ENCODE results near the gene ZNF700. TPM values are rescaled to one million over a fixed set of nuclear protein-coding genes. Genes with fewer than 3 reads are reported as not detected.

ZNF700 gene
- total and polyA plus RNA-seq, 9 of the 15 experiments (the other 6 are each of a cell fraction or from before 2014, with no cell fraction given), result 10.3 to 24.7 (median 14.1) TPM

DNA sequence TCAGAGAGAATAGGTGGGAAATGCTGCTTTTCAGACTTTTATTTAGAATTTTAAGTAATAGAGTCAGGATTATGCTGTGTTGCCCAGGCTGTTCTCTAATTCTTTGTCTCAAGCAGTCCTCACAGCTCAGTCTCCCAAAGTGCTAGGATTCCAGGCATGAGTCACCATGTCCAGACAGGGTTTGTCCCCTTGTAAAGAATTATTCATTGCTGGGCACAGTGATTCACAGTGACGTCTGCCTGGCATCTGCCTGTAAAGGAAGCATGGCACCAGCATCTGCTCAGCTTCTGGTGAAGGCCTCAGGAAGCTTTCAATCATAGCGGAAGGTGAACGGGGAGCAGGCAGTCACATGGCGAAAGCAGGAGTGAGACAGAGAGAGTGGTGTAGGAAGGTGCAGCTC is 57.6 kb downstream of the ZNF700 start:
- Histone ChIP-seq H3K27ac (ENCODE audit: extremely low read depth, low read depth, low read length) (no peak overlapping the region), H3K9me3 (replicated peaks; ENCODE audit: control insufficient read depth, insufficient read depth, low read depth, low read length) (peaks cover 11% of the 10 kb centered on the region)
- 5% methylated on average over 4 of the region's 4 CpGs for WGBS (ENCODE audit: insufficient coverage, low coverage, missing lambda C conversion rate)

More for the DNA sequence above, 57.6 kb downstream of the ZNF700 start:
- H3K79me2 ChIP-seq (ENCODE audit: control insufficient read depth, insufficient read depth, low read length), result no peaks in the 10 kb centered on the region
- H2AFZ ChIP-seq (ENCODE audit: low read depth, low read length), result no peak overlapping the region
- CTCF ChIA-PET (ENCODE audit: low intra/inter-chr PET ratio), result no interaction called here
- no peak for DNase-seq (ENCODE audit: extremely low read depth in 1 of 4, low spot score in 3 of 4)
- no peak overlapping the region for H3K4me2 ChIP-seq (ENCODE audit: insufficient read depth, low read length)
- POLR2A ChIA-PET, result interaction anchor here (1.2 kb wide), 1 partner anchor 10 kb away, joined by 3 read pairs; no protein-coding TSS in a partner anchor
- H3K4me1 ChIP-seq (replicated peaks in 1 of 2; ENCODE audit: control insufficient read depth in 2 of 2, insufficient read depth in 2 of 2, low read length in 2 of 2), result no peaks in the 10 kb centered on the region
- no peak overlapping the region for H3K4me3 ChIP-seq
- H3K9ac ChIP-seq (ENCODE audit: insufficient read depth in 1 of 2, low read depth in 2 of 2, low read length in 2 of 2), result no peak overlapping the region
- no TSS peak for BruUV-seq (replicated peaks)
- H3K9me1 ChIP-seq (ENCODE audit: control insufficient read depth, insufficient read depth, low read length), result no peaks in the 10 kb centered on the region
- no peaks in the 10 kb centered on the region for H3K27me3 ChIP-seq (ENCODE audit: control insufficient read depth in 2 of 2, insufficient read depth in 2 of 2, low read length in 2 of 2)
- H4K20me1 ChIP-seq (replicated peaks; ENCODE audit: control insufficient read depth, insufficient read depth, low read length), result no peaks in the 10 kb centered on the region
- no peak for ATAC-seq
- intact Hi-C loops (cut with micrococcal nuclease) (no loop called here), in situ Hi-C loops (cut with MboI) (no loop called here)
- FAIRE-seq, result no peak
- TF ChIP-seq MYC (IDR thresholded peaks at IDR 0.05; ENCODE audit: low read depth, low read length) (no peak), MYC (CRISPR knock-in tag; IDR thresholded peaks at IDR 0.05; ENCODE audit: borderline replicate concordance, low read depth) (no peak), SIN3B (IDR thresholded peaks at IDR 0.05; ENCODE audit: low read depth) (no peak), SMARCA4 (IDR thresholded peaks at IDR 0.05) (no peak), EWSR1 (IDR thresholded peaks at IDR 0.05; ENCODE audit: borderline replicate concordance, low read depth, partially characterized antibody) (no peak), ZNF274 (IDR thresholded peaks at IDR 0.05; ENCODE audit: borderline replicate concordance, low read depth, low read length) (no peak), ETV5 (CRISPR knock-in tag; IDR thresholded peaks at IDR 0.05; ENCODE audit: low read depth) (no peak), TCF7L2 (IDR thresholded peaks at IDR 0.05; ENCODE audit: low read depth, low read length) (no peak), MLLT1 (IDR thresholded peaks at IDR 0.05) (no peak), ZNF431 (CRISPR knock-in tag; IDR thresholded peaks at IDR 0.05) (no peak), RBM22 (IDR thresholded peaks at IDR 0.05; ENCODE audit: low read depth, low read length, poor library complexity, severe bottlenecking) (no peak), SIN3A (IDR thresholded peaks at IDR 0.05; ENCODE audit: borderline replicate concordance in 2 of 2, control insufficient read depth in 1 of 2, low read depth in 2 of 2, low read length in 2 of 2) (no peak), OTX1 (CRISPR knock-in tag; IDR thresholded peaks at IDR 0.05) (no peak), MYBL2 (IDR thresholded peaks at IDR 0.05; ENCODE audit: low read depth) (no peak), MYBL2 (CRISPR knock-in tag; IDR thresholded peaks at IDR 0.05; ENCODE audit: borderline replicate concordance) (no peak), RBM14 (IDR thresholded peaks at IDR 0.05; ENCODE audit: borderline replicate concordance, insufficient read depth, low read depth, low read length) (no peak), CEBPG (CRISPR knock-in tag; IDR thresholded peaks at IDR 0.05) (no peak), CEBPG (tag; conservative IDR thresholded peaks at IDR 0.05 in 1 of 2, IDR thresholded peaks at IDR 0.05 in 1 of 2) (no peak), SMARCB1 (IDR thresholded peaks at IDR 0.05; ENCODE audit: insufficient read length, low read depth) (no peak)
- TF ChIP-seq, protein P1, sequence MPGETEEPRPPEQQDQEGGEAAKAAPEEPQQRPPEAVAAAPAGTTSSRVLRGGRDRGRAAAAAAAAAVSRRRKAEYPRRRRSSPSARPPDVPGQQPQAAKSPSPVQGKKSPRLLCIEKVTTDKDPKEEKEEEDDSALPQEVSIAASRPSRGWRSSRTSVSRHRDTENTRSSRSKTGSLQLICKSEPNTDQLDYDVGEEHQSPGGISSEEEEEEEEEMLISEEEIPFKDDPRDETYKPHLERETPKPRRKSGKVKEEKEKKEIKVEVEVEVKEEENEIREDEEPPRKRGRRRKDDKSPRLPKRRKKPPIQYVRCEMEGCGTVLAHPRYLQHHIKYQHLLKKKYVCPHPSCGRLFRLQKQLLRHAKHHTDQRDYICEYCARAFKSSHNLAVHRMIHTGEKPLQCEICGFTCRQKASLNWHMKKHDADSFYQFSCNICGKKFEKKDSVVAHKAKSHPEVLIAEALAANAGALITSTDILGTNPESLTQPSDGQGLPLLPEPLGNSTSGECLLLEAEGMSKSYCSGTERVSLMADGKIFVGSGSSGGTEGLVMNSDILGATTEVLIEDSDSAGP (CRISPR knock-in tag; IDR thresholded peaks at IDR 0.05), result no peak
- TF ChIP-seq, protein P2, sequence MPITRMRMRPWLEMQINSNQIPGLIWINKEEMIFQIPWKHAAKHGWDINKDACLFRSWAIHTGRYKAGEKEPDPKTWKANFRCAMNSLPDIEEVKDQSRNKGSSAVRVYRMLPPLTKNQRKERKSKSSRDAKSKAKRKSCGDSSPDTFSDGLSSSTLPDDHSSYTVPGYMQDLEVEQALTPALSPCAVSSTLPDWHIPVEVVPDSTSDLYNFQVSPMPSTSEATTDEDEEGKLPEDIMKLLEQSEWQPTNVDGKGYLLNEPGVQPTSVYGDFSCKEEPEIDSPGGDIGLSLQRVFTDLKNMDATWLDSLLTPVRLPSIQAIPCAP (CRISPR knock-in tag; IDR thresholded peaks at IDR 0.05; ENCODE audit: borderline replicate concordance), result no peak
- no peaks in the 10 kb centered on the region for H3K36me3 ChIP-seq (ENCODE audit: control insufficient read depth, insufficient read depth, low read length)
